ENCODE data around the gene TMEM183A.

TMEM183A gene

DNA sequence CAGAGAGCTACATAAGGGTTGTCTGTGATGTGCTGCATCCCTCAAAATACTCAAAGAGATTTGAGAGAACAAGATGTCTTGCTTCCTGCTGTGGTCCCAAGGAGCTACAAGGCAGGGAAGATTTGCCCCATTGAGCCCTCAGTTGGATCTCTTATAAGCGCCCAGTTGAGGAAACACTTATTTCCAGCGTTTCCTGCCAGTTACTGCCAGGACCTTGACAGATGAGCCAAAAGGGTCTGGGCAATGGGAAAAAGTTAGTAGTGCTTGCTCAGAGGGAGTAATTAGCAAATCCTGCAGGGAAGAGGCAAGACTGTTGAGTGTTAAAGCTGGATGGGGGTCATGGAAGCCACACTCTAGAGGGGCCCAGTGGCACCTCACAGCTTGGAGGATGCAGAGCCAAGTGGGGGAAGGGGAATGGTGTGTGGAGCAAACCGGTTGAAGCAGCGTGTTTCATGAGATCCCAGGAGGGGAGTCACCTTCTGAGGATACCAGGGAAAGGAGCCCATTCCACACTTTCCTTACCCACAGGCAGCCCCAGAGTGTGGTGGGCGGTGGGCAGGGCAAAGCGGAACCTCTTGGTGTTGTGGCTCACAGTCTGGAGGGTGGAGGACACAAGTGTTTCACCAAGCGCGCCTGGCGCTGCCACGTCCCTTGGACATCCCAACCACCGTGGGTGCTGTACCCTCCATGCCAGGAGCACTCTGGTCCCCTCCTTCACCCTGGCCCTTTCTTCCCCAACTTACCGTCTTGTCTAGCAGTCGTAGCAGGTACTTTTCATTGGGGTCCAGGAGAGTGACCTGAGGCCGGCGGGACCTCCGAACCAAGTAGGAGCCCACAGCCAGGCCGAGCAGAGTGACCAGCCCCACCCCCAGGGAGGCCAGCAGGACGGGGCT lies 40.9 kb upstream of the TMEM183A start:
- DNase-seq (ENCODE audit: low read depth, low spot score): no peak
- Histone ChIP-seq H3K36me3 (ENCODE audit: insufficient read depth, low read length) (0 out of 2 replicates have a peak, but pooled peaks cover 2% of the 10 kb centered on the region), H3K9ac (ENCODE audit: insufficient read length) (peak overlapping the region; percentile 85), H3K27ac (no peak overlapping the region), H3K9me3 (ENCODE audit: low read depth, low read length) (no peaks in the 10 kb centered on the region), H3K4me3 (peak overlapping the region; percentile 94)
- TF ChIP-seq EZH2 (IDR thresholded peaks at IDR 0.05): no peak
- TF ChIP-seq FOXP2 (optimal IDR thresholded peaks at IDR 0.05; ENCODE audit: control extremely low read depth, extremely low read length, insufficient read depth): no peak
- TF ChIP-seq POLR2AphosphoS5 (IDR thresholded peaks at IDR 0.05; ENCODE audit: borderline replicate concordance, low read depth, low read length): no peak

- Histone ChIP-seq H3K36me3 (ENCODE audit: insufficient read depth, low read length) (0 out of 2 replicates have a peak, but pooled peaks cover 2% of the 10 kb centered on the region), H3K27ac (no peak overlapping the region), H3K9ac (ENCODE audit: insufficient read length) (peak overlapping the region; percentile 57), H3K9me3 (ENCODE audit: low read depth, low read length) (no peaks in the 10 kb centered on the region), H3K4me3 (peak overlapping the region; percentile 80)
- no peak for DNase-seq (ENCODE audit: low read depth, low spot score)
- TF ChIP-seq EZH2 (IDR thresholded peaks at IDR 0.05) (no peak), POLR2AphosphoS5 (IDR thresholded peaks at IDR 0.05; ENCODE audit: borderline replicate concordance, low read depth, low read length) (no peak), FOXP2 (optimal IDR thresholded peaks at IDR 0.05; ENCODE audit: control extremely low read depth, extremely low read length, insufficient read depth) (no peak)
Observed at GRCh38 chr1:202967684-202968281, 39.4 kb upstream of the TMEM183A start.

GRCh38 chr1:202968351-202968750 lies 38.8 kb upstream of the TMEM183A start:
- no peak overlapping the region for H3K4me3 ChIP-seq
- no peak for TF ChIP-seq FOXP2 (optimal IDR thresholded peaks at IDR 0.05; ENCODE audit: control extremely low read depth, extremely low read length, insufficient read depth)
- no peak for TF ChIP-seq EZH2 (IDR thresholded peaks at IDR 0.05)
- TF ChIP-seq POLR2AphosphoS5 (IDR thresholded peaks at IDR 0.05; ENCODE audit: borderline replicate concordance, low read depth, low read length): no peak
- DNase-seq (ENCODE audit: low read depth, low spot score): no peak

DNA sequence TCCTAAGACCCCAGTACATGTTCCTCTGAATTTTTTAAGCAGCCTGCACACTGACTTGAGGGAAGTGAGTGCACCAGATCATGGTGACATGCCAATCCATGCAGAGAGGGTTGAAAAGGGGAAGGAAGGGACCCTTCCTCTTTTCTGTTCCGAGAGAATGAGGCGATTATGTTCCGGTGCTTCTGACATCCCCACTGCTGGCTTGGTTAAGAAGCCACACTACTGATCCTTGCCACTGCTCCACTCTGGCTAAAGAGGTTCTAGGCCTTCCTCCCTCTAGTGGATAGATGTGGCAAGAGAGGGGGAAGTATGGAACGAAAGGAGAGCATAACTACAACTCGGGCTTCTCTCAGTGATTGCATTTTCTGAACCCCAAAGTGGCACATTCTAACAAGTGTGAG lies 38.3 kb upstream of the TMEM183A start:
- H3K9ac ChIP-seq (ENCODE audit: insufficient read length): no peak overlapping the region
- H3K27ac ChIP-seq: no peak overlapping the region
- TF ChIP-seq FOXP2 (optimal IDR thresholded peaks at IDR 0.05; ENCODE audit: control extremely low read depth, extremely low read length, insufficient read depth) (no peak), POLR2AphosphoS5 (IDR thresholded peaks at IDR 0.05; ENCODE audit: borderline replicate concordance, low read depth, low read length) (no peak), EZH2 (IDR thresholded peaks at IDR 0.05) (no peak)
- no peak overlapping the region for H3K4me3 ChIP-seq
- H3K9me3 ChIP-seq (ENCODE audit: low read depth, low read length): no peaks in the 10 kb centered on the region
- DNase-seq (ENCODE audit: low read depth, low spot score): no peak
- no peaks in the 10 kb centered on the region for H3K36me3 ChIP-seq (ENCODE audit: insufficient read depth, low read length)

More at GRCh38 chr1:202968351-202968750, 38.8 kb upstream of the TMEM183A start:
- Histone ChIP-seq H3K27ac (no peak overlapping the region), H3K36me3 (ENCODE audit: insufficient read depth, low read length) (0 out of 2 replicates have a peak, but pooled peaks cover 2% of the 10 kb centered on the region), H3K9me3 (ENCODE audit: low read depth, low read length) (no peaks in the 10 kb centered on the region), H3K9ac (ENCODE audit: insufficient read length) (no peak overlapping the region)

DNA sequence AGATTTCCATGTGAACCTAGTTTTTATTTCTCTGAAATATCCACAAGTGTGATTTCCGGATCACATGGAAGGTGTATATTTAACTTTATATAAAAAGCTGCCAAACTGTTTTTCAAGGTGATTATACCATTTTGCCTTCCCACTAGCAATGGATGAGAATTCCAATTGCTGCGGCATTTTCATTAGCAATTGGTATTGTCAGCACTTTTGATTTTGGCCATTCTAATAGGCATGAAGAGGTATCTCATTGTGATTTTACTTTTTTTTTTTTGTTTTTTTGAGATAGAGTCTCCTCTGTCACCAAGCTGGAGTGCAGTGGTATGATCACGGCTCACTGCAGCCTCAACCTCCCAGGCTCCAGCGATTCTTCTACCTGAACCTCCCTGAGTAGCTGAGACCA lies 35.1 kb upstream of the TMEM183A start:
- no peak overlapping the region for H3K4me3 ChIP-seq
- H3K9ac ChIP-seq (ENCODE audit: insufficient read length): no peak overlapping the region
- no peak for TF ChIP-seq FOXP2 (optimal IDR thresholded peaks at IDR 0.05; ENCODE audit: control extremely low read depth, extremely low read length, insufficient read depth)
- no peak for TF ChIP-seq EZH2 (IDR thresholded peaks at IDR 0.05)
- TF ChIP-seq POLR2AphosphoS5 (IDR thresholded peaks at IDR 0.05; ENCODE audit: borderline replicate concordance, low read depth, low read length): no peak
- DNase-seq (ENCODE audit: low read depth, low spot score): no peak
- no peaks in the 10 kb centered on the region for H3K36me3 ChIP-seq (ENCODE audit: insufficient read depth, low read length)
- H3K9me3 ChIP-seq (ENCODE audit: low read depth, low read length): no peaks in the 10 kb centered on the region
- no peak overlapping the region for H3K27ac ChIP-seq

DNA sequence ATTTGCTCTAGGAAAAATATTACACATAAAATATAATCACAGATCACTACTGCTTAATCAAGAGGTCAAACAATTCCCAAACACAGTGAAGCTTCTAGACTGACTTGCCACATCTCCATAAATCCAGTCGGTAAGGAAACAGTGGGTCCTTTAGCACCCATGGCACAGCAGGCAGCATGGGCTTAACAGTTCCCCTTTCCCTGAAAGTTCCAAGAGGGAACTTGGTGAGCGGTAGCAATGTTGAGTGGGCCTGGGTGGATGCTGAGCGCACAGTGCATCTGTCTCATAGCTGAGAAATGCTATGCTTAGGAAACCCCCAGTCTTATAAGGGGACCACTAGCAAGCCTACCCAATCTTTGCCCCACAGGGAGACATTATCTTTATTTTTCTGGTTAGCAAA lies 32.3 kb upstream of the TMEM183A start:
- TF ChIP-seq EZH2 (IDR thresholded peaks at IDR 0.05) (no peak), POLR2AphosphoS5 (IDR thresholded peaks at IDR 0.05; ENCODE audit: borderline replicate concordance, low read depth, low read length) (no peak)
- no peak overlapping the region for H3K9ac ChIP-seq (ENCODE audit: insufficient read length)
- no peak for DNase-seq (ENCODE audit: low read depth, low spot score)
- no peaks in the 10 kb centered on the region for H3K36me3 ChIP-seq (ENCODE audit: insufficient read depth, low read length)
- no peak overlapping the region for H3K4me3 ChIP-seq
- no peak overlapping the region for H3K27ac ChIP-seq
- no peaks in the 10 kb centered on the region for H3K9me3 ChIP-seq (ENCODE audit: low read depth, low read length)

DNA sequence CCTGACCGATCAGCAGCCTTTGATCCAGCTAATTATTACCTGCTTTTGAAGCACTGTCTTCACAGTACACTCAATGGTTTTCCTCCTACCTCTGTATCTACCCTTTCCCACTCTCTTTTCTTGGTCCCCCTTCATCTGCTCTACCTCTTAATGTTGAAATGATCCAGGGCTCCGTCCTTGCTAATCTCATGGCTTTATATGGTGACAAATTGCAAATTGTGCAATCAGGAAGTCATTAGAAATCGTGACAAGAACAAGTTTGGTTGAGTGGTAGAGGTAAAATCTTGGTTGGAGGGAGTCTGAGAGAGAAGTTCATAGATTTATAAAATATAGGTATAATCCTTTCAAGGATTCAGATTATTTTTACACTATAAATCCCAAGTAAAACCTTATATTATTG lies 30.5 kb upstream of the TMEM183A start:
- H3K27ac ChIP-seq: no peak overlapping the region
- no peak overlapping the region for H3K4me3 ChIP-seq
- no peak for DNase-seq (ENCODE audit: low read depth, low spot score)
- H3K36me3 ChIP-seq (ENCODE audit: insufficient read depth, low read length): no peaks in the 10 kb centered on the region
- no peaks in the 10 kb centered on the region for H3K9me3 ChIP-seq (ENCODE audit: low read depth, low read length)
- no peak for TF ChIP-seq EZH2 (IDR thresholded peaks at IDR 0.05)
- no peak for TF ChIP-seq POLR2AphosphoS5 (IDR thresholded peaks at IDR 0.05; ENCODE audit: borderline replicate concordance, low read depth, low read length)
- TF ChIP-seq FOXP2 (optimal IDR thresholded peaks at IDR 0.05; ENCODE audit: control extremely low read depth, extremely low read length, insufficient read depth): no peak
- H3K9ac ChIP-seq (ENCODE audit: insufficient read length): no peak overlapping the region

DNA sequence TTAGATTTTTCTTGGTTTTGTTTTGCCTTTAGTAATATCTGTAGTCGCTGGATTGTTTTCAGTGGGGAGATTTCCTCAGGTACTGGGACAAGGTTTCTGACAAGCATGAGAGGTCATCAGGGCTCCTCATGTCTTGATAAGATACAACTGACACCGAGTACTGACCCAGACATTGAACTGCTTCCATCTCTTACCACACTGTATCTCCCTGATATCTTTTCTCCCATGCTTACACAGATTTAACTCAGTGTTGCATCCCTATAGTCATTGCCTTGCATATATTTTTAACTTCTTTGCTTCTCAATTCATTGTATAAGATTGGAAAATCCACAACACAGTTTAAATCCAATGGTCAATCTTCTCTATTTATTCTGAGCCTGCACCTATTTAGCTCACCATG lies 27.7 kb upstream of the TMEM183A start:
- Histone ChIP-seq H3K27ac (no peak overlapping the region), H3K36me3 (ENCODE audit: insufficient read depth, low read length) (no peaks in the 10 kb centered on the region), H3K9me3 (ENCODE audit: low read depth, low read length) (no peaks in the 10 kb centered on the region), H3K9ac (ENCODE audit: insufficient read length) (no peak overlapping the region), H3K4me3 (no peak overlapping the region)
- DNase-seq (ENCODE audit: low read depth, low spot score): no peak
- TF ChIP-seq POLR2AphosphoS5 (IDR thresholded peaks at IDR 0.05; ENCODE audit: borderline replicate concordance, low read depth, low read length) (no peak), EZH2 (IDR thresholded peaks at IDR 0.05) (no peak)

Data from SK-N-MC (cell line).